NCI-H69 (cell line): Measurements from ENCODE around the gene SORCS2.

Source experiments
- DNase-seq: peaks from one replicate; lab custom pipeline; 2025; lab: John Stamatoyannopoulos, UW

SORCS2 gene

GRCh38 chr4:7428261-7429068 is 236.1 kb downstream of the SORCS2 start:
- DNase-seq: no peak

GRCh38 chr4:7429069-7429416 is 236.7 kb downstream of the SORCS2 start:
- no peak for DNase-seq

GRCh38 chr4:7429601-7430078 is 237.3 kb downstream of the SORCS2 start:
- DNase-seq: no peak

- no peak for DNase-seq
These were observed 238.1 kb downstream of the SORCS2 start for GRCh38 chr4:7430368-7430964.

GRCh38 chr4:7430965-7431695 is 238.8 kb downstream of the SORCS2 start:
- no peak for DNase-seq

- DNase-seq: no peak
These were observed 239.6 kb downstream of the SORCS2 start for GRCh38 chr4:7431696-7432530.

- no peak for DNase-seq
These were observed 240.4 kb downstream of the SORCS2 start for GRCh38 chr4:7432531-7433375.

GRCh38 chr4:7433376-7434140 is 241.2 kb downstream of the SORCS2 start:
- no peak for DNase-seq

- DNase-seq: no peak
These were observed 241.9 kb downstream of the SORCS2 start for GRCh38 chr4:7434141-7434765.

- DNase-seq: peak; percentile 9
These were observed 242.4 kb downstream of the SORCS2 start, which contains the start of gene PSAPL1 for GRCh38 chr4:7434766-7435150. Gene PSAPL1, minus strand, starts transcription at chr4:7434930. Its CDS starts 51 bp downstream, at chr4:7434879.

- no peak for DNase-seq
These were observed 243.2 kb downstream of the SORCS2 start for GRCh38 chr4:7435471-7436061.

GRCh38 chr4:7436256-7436655 is 243.9 kb downstream of the SORCS2 start:
- no peak for DNase-seq

GRCh38 chr4:7439699-7440098 is 247.4 kb downstream of the SORCS2 start:
- DNase-seq: no peak

GRCh38 chr4:7441201-7441600 is 248.9 kb downstream of the SORCS2 start:
- DNase-seq: no peak

GRCh38 chr4:7442574-7443162 is 250.3 kb downstream of the SORCS2 start:
- no peak for DNase-seq

GRCh38 chr4:7444314-7444713 is 252.0 kb downstream of the SORCS2 start:
- no peak for DNase-seq

- DNase-seq: no peak
These were observed 252.4 kb downstream of the SORCS2 start for GRCh38 chr4:7444731-7445130.

- DNase-seq: no peak
These were observed 254.9 kb downstream of the SORCS2 start for GRCh38 chr4:7447236-7447635.

- no peak for DNase-seq
These were observed 255.7 kb downstream of the SORCS2 start for GRCh38 chr4:7448036-7448435.
